ENCODE measurements around the gene PLEKHH2.

DNA sequence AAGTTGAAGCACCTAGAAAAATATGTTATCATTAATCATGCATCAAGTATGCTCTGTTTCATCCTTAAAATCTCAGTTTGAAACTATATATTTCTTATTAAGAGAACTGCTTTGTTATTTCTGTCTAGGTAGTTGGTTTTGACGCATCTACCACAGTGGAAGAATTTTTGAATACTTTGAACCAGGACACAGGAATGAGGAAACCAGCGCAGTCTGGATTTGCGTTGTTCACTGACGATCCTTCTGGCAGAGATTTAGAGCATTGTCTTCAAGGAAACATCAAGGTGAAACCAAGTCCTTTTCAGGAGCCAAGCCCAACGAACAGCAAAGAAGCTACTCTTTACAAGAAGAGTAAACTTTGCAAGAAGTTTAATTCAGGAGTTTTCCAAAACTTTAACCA is 106.6 kb downstream of the PLEKHH2 start:
- TF ChIP-seq, protein P1, sequence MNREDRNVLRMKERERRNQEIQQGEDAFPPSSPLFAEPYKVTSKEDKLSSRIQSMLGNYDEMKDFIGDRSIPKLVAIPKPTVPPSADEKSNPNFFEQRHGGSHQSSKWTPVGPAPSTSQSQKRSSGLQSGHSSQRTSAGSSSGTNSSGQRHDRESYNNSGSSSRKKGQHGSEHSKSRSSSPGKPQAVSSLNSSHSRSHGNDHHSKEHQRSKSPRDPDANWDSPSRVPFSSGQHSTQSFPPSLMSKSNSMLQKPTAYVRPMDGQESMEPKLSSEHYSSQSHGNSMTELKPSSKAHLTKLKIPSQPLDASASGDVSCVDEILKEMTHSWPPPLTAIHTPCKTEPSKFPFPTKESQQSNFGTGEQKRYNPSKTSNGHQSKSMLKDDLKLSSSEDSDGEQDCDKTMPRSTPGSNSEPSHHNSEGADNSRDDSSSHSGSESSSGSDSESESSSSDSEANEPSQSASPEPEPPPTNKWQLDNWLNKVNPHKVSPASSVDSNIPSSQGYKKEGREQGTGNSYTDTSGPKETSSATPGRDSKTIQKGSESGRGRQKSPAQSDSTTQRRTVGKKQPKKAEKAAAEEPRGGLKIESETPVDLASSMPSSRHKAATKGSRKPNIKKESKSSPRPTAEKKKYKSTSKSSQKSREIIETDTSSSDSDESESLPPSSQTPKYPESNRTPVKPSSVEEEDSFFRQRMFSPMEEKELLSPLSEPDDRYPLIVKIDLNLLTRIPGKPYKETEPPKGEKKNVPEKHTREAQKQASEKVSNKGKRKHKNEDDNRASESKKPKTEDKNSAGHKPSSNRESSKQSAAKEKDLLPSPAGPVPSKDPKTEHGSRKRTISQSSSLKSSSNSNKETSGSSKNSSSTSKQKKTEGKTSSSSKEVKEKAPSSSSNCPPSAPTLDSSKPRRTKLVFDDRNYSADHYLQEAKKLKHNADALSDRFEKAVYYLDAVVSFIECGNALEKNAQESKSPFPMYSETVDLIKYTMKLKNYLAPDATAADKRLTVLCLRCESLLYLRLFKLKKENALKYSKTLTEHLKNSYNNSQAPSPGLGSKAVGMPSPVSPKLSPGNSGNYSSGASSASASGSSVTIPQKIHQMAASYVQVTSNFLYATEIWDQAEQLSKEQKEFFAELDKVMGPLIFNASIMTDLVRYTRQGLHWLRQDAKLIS (CRISPR knock-in tag; IDR thresholded peaks at IDR 0.05), result no peak
- TF ChIP-seq, protein P2, sequence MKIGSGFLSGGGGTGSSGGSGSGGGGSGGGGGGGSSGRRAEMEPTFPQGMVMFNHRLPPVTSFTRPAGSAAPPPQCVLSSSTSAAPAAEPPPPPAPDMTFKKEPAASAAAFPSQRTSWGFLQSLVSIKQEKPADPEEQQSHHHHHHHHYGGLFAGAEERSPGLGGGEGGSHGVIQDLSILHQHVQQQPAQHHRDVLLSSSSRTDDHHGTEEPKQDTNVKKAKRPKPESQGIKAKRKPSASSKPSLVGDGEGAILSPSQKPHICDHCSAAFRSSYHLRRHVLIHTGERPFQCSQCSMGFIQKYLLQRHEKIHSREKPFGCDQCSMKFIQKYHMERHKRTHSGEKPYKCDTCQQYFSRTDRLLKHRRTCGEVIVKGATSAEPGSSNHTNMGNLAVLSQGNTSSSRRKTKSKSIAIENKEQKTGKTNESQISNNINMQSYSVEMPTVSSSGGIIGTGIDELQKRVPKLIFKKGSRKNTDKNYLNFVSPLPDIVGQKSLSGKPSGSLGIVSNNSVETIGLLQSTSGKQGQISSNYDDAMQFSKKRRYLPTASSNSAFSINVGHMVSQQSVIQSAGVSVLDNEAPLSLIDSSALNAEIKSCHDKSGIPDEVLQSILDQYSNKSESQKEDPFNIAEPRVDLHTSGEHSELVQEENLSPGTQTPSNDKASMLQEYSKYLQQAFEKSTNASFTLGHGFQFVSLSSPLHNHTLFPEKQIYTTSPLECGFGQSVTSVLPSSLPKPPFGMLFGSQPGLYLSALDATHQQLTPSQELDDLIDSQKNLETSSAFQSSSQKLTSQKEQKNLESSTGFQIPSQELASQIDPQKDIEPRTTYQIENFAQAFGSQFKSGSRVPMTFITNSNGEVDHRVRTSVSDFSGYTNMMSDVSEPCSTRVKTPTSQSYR (CRISPR knock-in tag; IDR thresholded peaks at IDR 0.05; ENCODE audit: borderline replicate concordance), result no peak
- TF ChIP-seq POLR2AphosphoS5 (IDR thresholded peaks at IDR 0.05; ENCODE audit: low read depth, low read length) (no peak), ZNF543 (CRISPR knock-in tag; IDR thresholded peaks at IDR 0.05) (no peak), ZNF549 (CRISPR knock-in tag; IDR thresholded peaks at IDR 0.05) (no peak)
